Thyroid gland (tissue), 4 donors: ENCODE data around the gene TTBK2.

Source experiments
- POLR2A ChIP-seq, 2 donors: fragments of 450-650 bp; IDR thresholded peaks; one replicate each; pipeline ENCODE4 v1.6.1; 2017; ENCODE audit warnings: antibody characterized with exemption in 2 of 2, mild to moderate bottlenecking in 2 of 2, moderate library complexity in 1 of 2
- TF ChIP-seq, protein P1 (sequence below), 6 experiments: fragments of 200-600 bp in 3 of 6; fragments of 450-650 bp in 3 of 6; sonication (generic) in 3 of 6; IDR thresholded peaks; one replicate each; pipeline ENCODE4 v1.5.1; 2016 to 2019; ENCODE audit warnings: antibody characterized with exemption in 6 of 6, mild to moderate bottlenecking in 2 of 6, inconsistent platforms in 1 of 6, moderate library complexity in 1 of 6

DNA sequence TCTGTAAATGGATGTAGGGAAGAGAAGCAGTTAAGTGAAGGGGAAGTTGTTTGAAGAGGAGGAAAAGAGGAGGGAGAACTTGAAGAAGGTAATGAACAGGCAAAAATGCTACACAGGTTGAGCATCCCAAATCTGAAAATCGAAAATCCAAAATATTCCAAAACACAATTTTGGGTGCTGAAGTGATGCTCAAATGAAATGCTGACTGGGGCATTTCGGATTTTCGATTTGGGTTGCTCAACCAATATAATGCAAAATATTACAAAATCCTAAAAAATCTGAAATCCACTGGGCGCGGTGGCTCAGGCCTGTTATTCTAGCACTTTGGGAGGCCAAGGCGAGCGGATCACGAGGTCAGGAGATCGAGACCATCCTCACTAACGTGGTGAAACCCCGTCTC lies 121.8 kb downstream of the TTBK2 start:
- TF ChIP-seq, protein P1, sequence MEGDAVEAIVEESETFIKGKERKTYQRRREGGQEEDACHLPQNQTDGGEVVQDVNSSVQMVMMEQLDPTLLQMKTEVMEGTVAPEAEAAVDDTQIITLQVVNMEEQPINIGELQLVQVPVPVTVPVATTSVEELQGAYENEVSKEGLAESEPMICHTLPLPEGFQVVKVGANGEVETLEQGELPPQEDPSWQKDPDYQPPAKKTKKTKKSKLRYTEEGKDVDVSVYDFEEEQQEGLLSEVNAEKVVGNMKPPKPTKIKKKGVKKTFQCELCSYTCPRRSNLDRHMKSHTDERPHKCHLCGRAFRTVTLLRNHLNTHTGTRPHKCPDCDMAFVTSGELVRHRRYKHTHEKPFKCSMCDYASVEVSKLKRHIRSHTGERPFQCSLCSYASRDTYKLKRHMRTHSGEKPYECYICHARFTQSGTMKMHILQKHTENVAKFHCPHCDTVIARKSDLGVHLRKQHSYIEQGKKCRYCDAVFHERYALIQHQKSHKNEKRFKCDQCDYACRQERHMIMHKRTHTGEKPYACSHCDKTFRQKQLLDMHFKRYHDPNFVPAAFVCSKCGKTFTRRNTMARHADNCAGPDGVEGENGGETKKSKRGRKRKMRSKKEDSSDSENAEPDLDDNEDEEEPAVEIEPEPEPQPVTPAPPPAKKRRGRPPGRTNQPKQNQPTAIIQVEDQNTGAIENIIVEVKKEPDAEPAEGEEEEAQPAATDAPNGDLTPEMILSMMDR (IDR thresholded peaks at IDR 0.05), result no peak
- TF ChIP-seq POLR2A (IDR thresholded peaks at IDR 0.05), result no peak
